NCI-H146 treated with DMSO at 0.1 percent for 48 hours (cell line): ENCODE data around the gene RGS7.
"Not testable (repeated sequence)": the region's sequence is repeated elsewhere in the genome, so short reads cannot be mapped to it uniquely, and the experiment has no call there.

Experiments
- DNase-seq: peaks from one replicate; lab custom pipeline; 2025; ENCODE audit not compliant: unreplicated experiment; lab: John Stamatoyannopoulos, UW

RGS7 gene

DNA sequence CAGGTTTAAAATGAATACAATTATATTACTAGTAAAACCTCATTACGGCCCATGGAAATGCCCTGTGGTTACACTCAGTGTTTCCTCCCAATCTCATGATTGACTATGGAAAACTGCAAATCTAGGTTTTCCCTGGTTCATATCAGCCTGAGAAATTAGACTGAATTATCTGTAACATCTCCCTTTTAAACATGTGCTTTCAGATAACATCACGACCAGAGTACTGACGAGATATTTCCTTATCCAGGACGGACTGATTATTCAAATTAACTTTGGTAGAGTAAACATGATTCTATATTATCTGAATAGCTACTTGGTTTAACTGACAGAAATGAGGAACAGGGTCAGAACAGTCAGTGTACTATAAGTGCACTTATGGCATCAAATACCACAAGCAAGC is 82.3 kb downstream of the RGS7 start:
- DNase-seq = no peak

DNA sequence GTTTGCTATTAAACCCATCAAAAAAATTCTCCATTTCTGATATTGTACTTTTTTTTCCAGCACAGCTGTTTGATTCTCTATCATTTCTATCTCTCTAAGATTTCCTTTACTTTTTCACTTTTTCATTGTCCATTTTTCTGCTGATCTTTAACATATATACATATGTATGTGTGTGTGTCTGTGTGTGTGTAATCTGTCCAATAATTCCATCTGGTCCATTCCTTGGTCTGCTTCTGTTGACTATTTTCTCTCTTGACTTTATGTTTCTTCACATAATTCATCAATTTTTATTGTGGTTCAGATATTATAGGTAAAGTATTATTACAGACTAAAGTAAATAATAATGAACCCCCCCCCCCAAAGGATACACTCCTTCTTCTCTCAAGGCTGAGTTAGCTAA is 84.2 kb downstream of the RGS7 start:
- DNase-seq = no peak

DNA sequence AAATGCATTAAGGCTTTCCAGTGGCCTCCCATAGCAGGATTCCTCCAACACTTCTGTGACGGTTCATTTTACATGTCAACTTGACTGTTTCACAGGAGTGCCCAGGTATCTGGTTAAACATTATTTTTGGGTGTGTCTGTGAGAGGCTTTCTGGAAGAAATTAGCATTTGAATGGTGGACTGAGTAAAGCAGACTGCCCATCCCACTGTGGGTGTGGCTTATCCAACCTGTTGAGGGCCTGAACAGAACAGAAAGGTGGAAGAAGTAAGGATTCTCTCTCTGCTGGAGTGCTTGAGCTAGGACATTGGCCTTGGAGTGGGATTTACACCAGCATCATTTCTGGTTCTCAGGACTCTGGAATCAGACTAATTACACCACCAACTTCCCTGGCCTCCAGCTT is 85.6 kb downstream of the RGS7 start:
- DNase-seq = no peak

DNA sequence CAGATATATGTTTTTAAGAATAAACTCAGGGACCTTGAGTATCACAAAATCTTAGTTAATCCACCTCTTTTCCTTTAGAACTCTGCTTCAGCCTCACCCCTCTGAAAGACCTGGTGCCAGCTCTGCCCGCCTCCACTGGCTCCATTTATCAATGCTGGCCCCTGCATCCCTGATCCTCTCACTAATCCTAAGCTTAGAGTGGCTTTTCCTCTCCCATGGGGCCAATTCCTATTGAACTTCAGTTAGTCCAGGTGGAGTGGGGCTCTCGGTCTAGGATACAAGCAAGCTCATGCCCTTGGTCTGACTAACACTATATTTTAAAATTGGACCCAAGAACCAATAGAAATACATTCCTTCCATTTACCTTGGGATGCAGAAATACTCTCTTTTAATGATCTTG is 87.0 kb downstream of the RGS7 start:
- no peak for DNase-seq

DNA sequence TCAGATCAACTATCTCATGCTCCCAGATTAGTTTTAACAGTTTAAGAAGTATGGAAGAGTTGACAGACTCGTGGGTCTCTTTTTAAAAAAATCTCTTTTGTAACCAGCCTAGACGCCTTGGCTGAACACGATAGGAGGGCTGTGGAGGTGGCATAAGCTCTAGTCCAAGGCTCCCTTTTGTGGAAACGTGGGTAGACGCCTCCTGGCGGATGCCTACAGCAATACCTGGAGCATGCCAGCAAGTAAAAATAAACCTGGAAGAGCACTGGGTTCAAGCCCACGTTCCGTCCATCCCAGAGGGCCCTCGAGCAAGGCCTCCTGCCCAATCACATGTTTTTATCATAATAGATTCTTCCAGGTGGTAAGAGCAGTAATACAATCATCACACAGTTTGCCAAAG is 87.9 kb downstream of the RGS7 start:
- no peak for DNase-seq

DNA sequence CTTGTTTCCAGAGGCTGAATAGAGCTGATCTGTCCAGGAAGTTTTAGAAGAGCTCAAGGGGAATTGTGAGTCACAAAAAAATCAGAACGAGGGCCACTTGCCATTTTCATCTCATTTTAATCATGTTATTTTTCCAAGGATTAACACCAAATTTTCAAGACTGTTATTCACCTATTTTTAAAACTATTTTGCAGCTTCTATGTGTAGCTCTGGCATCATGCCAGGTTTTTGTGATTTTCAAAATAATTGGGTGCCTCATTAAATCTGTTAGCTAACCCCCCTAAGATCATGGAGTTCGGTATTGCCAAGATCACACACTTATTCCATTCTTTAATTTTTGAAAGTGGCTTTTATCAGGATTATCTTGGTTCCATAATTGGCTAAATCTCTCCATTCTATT is 90.9 kb downstream of the RGS7 start:
- DNase-seq = no peak

DNA sequence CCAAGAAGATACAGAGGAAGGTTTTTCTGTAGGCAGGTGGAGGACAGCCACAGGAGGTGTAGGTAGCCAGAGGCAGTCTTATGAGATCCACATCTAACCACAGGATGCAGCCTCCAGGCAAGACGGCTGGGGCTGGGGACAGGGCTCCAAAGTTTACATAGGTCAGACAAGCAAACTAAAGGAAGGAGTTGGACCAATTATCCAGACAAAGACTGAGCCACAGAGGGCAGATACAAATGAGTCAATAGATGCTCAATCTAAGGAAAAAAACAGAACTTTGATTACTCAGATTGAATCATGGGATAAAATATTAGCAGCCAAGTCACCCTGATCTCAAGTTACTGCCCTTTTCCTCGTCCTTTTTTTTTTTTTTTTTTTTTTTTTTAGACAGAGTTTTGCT is 91.6 kb downstream of the RGS7 start:
- peak; percentile 98 for DNase-seq

DNA sequence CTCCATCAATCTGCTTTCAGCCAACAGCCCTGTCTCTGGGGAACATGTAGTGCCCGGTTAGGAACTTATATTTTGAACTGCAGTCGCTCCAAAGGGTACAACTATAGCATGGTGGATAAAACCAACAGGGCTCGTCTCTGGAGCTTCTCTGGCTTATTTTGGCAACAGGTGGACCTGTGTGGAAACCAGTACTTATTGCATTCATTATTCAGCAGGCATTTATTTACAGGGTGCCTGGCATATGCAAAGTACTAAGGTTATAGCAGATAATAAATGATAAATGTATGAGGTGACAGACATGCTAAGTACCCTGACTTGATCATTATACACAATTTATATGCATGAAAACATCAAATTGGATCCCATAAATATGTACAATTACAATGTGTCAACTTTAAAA is 93.7 kb downstream of the RGS7 start:
- no peak for DNase-seq

DNA sequence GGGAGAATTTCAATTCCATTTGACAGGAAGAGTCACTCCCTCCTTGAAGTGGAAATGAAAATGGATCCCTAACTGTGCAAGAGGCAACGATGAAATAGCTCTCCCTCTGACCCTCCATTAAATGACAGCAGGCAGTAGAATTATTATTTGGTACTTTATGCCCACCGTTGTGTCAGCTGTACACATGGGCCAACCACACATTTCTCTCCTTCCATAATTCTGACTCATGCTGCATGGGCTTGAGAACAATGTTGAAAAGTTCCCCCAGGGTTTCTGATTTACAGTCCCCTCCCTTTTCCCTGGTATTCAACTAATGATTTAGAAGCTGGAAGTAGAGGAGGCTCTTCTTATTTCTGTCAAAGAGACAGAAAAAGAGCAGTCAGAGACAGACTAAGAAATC is 103.5 kb downstream of the RGS7 start:
- DNase-seq = no peak

DNA sequence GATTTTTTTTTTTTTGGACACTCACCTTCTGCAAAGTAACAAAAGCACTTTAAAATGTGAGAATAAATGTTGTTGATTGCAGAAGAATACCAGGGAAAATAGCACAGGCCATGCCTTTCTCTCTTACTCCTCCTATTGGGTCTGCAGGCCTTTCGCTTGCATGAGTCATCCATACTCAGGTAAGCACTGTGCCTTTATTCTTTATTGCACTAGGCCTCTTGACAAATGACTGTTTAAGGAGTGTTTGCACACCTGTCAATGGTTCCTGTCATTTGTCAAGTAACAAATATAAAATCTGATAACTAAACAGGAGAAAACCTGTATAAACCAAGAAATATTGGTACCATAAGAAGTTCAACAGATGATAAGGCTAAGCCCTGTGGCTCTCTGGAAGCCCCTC is 106.5 kb downstream of the RGS7 start:
- peak; percentile 98 for DNase-seq

DNA sequence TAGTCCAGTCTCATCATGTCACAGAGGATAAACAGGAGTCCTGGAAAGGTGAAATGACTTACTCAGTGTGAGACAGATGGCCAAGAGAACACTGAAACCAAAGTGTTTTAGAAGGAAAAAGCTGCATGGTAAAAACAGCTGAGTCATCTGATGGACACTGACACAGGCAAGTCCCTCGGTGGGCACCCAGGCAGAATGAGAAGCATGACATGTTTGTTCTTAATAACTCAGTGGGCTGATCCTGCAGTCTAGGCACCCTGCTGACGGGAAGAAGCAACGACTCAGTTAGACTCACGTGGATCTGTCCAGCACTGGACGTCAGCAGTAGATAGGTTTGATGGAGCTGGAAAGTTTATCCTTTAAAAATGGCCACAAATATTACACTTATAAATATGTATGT is 116.9 kb downstream of the RGS7 start:
- DNase-seq = no peak

DNA sequence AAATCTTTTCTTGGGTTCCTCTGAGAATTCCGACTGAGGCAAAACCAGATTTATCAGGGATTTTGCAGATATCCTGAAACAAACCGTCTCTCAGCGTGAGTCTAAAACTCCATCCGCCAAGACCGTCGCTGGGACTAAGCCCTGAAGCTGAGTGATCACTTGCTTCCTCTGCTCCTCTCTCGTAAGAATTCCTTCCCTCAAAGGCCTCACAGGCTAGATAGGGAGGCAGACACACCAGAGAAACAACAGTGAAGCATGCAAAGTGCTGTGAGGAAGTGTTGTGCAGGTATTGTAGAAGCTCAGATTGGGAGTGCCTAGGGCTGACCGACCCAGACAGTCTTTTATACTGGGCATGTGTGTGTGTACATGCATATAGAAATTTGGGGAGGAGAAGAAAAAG is 119.1 kb downstream of the RGS7 start:
- DNase-seq = no peak

DNA sequence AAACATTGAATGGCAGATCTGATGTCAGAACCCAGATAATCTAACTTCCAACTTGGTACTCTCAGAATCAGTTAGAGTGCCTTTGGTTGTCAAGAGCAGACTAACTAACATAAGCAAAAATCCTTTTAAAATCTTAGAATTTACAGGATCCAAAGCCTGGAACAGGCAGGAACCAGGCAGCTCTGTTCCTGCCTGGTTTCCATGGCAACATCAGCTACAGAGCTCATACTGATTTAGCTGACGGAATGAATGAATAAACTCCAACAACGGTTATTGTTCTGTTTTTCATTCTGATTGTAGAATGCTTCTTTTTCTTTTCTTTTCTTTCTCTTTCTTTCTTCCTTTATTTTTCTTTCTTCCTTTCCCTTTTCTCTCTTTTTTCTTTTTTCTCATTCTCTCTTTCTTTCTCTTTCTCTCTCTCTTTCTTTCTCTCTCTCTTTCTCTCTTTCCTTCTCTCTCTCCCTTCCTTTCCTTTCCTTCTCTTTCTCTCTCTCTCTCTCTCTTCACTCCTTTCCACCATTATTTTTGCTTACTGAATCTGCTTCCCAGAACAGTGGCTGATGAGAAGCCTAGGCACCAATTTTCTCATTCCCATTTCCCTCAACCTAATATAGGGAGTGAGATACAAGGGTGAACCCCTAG is 121.6 kb downstream of the RGS7 start:
- DNase-seq = peak; percentile 47

DNA sequence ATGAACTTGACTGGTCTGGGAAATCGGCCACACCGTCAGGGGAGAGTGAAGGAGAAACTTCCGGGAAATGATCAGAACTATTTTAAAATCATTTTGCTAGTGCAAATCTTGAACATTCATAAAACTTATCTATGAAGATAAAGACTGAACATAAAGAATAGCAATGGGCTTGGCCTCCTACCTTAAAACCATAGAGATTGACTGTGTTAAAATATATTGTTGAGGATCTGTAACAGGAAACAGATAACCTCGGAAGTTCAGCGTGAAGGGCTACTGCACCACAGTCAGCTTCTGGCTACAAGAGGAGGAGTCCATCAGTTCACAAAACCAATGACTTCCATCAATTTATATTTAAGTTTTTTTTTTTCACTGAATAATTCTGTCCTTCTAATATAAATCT is 127.3 kb downstream of the RGS7 start:
- no peak for DNase-seq

DNA sequence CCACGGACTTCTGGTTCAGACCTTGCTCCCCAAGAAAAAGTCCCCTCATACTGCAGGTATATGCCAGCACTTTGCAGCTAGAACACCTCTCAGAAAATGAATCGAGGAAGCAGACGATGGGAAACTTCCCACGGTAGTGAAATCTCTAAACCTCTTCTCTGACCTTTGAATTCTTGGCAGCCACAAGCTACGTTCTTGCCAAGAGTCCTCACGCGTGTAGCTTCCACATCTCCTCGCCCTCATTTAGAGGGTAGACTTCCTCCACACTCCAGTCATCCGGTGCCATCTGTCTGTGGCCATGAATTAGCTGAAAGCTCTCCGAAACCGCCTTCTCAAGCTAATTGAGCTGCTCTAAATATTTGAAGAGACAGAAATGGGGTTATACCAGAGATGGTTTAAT is 127.8 kb downstream of the RGS7 start:
- no peak for DNase-seq

DNA sequence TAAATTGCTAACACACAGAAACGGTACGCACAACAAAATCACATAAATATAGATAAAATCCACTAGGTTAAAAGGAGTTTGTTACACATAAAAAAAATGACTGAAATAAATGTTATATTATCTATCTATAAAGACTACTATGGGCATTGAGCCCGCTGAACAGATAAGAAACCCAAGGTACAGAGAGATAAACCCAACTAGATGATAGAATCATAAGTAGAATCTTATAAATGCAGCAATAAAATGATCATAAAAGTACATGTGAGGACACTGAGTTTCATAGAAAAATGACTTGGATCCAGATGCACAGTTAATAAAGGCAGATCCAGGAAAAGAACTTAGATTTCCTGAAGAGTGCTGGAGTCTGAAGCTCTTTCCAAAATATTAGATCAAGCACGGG is 128.7 kb downstream of the RGS7 start:
- DNase-seq = no peak

DNA sequence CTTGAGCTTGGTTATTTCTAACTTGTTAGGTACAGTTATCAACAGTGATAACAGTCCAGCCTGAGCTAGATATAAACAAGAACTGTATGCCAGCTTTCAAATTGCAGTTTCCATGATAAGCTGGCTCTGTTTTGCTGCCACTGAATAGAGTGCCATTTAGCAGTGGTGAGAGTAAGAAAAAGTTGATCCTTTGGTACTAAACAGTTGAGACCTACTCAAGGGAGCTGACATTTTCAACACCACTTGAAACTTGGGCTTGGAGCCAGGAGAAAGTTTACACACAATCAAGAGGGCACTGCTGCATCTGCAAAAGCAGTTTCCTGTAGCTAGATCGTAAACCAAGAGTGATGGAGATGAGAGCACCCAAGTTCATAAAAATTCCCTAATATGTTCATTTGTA is 131.3 kb downstream of the RGS7 start:
- DNase-seq = peak; percentile 19

DNA sequence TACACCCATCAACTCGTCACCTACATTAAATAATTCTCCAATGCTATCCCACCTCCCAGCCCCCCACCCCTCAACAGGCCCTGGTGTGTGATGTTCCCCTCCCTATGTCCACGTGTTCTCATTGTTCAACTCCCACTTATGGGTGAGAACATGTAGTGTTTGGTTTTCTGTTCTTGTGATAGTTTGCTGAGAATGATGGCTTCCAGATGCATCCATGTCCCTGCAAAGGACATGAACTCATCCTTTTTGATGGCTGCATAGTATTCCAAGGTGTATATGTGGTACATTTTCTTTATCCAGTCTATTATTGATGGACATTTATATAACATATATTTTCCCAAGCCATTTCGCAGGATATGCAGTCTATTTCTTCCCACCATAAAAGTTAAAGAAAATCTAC is 132.8 kb downstream of the RGS7 start:
- not testable (repeated sequence) for DNase-seq

DNA sequence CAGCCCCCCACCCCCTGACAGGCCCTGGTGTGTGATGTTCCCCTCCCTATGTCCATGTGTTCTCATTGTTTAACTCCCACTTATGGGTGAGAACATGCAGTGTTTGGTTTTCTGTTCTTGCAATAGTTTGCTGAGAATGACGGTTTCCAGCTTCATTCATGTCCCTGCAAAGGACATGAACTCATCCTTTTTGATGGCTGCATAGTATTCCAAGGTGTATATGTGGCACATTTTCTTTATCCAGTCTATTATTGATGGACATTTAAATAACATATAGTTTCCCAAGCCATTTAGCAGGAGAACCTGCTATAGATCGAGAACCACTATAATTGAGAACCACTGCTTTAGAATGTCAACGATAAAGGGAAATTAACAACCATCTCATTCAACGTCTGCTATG is 134.2 kb downstream of the RGS7 start:
- not testable (repeated sequence) for DNase-seq

DNA sequence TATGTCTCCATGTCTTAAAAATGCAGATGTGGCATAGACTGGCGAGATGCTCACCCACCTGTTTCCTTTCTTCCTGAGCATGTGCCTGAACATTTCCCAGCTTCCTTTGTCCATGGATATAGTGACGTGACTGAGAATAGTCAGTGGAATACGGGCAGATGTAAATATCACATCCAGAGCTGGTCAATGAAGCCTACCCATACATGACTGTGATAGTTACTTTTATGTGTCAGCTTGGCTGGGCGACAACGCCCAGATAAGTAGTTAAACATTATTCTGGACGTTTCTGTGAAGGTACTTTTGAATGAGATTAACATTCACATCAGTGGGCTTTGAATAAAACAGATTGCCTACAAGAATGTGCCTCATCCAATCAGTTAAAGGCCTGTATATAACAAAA is 135.7 kb downstream of the RGS7 start:
- no peak for DNase-seq

DNA sequence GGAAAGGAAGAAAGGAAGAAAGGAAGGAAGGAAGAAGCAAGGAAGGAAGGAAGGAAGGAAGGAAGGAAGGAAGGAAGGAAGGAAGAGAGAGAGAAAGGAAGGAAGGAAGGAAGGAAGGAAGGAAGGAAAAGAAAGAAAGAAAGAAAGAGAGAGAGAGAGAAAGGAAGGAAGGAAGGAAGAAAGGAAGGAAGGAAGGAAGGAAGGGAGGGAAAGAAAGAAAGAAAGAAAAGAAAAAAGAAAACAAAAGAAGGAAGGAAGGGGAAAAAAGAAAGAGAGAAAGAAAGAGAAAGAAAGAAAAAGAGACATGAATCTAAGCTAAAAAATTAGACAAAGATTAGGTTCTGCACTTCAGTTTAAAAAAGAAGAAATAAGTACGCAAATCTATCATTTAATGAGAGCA is 136.1 kb downstream of the RGS7 start:
- DNase-seq = not testable (repeated sequence)

DNA sequence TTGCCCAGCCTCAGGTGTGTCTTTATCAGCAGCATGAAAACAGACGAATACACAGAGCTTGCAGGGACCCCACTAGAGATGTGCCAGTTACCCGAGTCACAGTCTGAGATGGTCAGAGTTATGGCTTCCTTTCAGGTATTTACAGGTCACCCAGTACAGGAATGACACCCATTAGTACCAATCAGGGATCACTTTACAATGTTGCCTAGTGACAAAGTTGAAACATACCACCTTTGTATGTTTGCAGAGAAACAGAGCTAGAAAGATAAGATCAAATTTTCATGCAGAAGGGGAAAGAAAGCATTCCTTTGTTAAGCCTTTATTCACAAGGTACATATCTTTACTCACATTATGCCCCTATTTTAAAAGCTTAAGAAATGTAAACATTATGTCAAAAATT is 137.6 kb downstream of the RGS7 start:
- DNase-seq = peak; percentile 52

DNA sequence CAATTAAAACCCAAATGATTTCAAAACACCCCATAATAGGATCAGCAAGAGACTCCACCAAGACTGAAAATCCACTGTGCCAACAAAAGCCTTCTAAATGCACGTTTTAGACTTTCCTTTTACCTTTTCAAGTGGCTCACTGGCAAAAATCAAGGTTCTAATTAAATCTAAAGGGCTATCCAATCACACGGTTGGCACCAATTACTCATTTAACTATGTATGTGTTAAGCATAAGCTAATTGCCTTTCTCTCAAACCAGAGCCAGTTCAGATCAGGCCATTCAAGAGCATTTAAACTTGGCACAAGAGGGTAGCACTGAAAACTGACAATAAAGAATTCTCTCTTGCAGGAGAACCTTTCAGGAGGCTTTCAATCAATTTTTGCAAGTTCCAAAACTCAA is 139.5 kb downstream of the RGS7 start:
- no peak for DNase-seq

DNA sequence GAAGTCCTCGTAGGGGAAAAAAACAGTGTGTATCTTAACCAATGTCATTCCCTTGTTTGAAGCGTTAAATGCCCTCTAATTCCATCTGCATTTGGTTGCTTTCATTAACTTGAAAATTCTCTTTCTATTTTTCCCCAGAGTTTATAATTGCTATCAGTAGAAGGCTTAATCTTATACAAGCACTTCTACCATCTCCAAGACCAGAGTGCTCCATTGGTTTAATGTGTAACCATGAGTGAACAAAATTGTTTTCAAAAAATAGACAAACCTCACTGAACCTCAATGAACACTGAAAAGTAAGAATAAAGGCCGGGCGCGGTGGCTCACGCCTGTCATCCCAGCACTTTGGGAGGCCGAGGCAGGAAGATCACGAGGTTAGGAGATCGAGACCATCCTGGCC is 141.3 kb downstream of the RGS7 start:
- DNase-seq = no peak
